Smooth muscle cell of the brain vasculature (primary cell): ENCODE data around the gene BCAP31.
"Not testable (repeated sequence)": the region's sequence is repeated elsewhere in the genome, so short reads cannot be mapped to it uniquely, and the experiment has no call there.

Experiments
- DNase-seq: peaks from one replicate; pipeline ENCODE4 v3.0.0-alpha.2; 2012; ENCODE audit warnings: low read depth, low spot score

BCAP31 gene

GRCh38 chrX:153709726-153710674, 14.2 kb downstream of the BCAP31 start:
- no peak for DNase-seq

- DNase-seq: peak; percentile 29
Observed at GRCh38 chrX:153708415-153708814, 15.8 kb downstream of the BCAP31 start.

- no peak for DNase-seq
Observed at GRCh38 chrX:153707406-153707805, 16.8 kb downstream of the BCAP31 start.

GRCh38 chrX:153706799-153707198, 17.4 kb downstream of the BCAP31 start:
- no peak for DNase-seq

- not testable (repeated sequence) for DNase-seq
Observed at GRCh38 chrX:153705403-153706060, 18.7 kb downstream of the BCAP31 start.

GRCh38 chrX:153704631-153705402, 19.4 kb downstream of the BCAP31 start:
- not testable (repeated sequence) for DNase-seq

- no peak for DNase-seq
Observed at GRCh38 chrX:153704021-153704526, 20.1 kb downstream of the BCAP31 start.

- DNase-seq: no peak
Observed at GRCh38 chrX:153703036-153703370, 21.2 kb downstream of the BCAP31 start.

GRCh38 chrX:153702336-153703035, 21.7 kb downstream of the BCAP31 start:
- no peak for DNase-seq

- DNase-seq: no peak
Observed at GRCh38 chrX:153701706-153702105, 22.5 kb downstream of the BCAP31 start.

GRCh38 chrX:153700967-153701366, 23.2 kb downstream of the BCAP31 start:
- no peak for DNase-seq

- no peak for DNase-seq
Observed at GRCh38 chrX:153700376-153700945, 23.7 kb downstream of the BCAP31 start.

- DNase-seq: not testable (repeated sequence)
Observed at GRCh38 chrX:153699784-153700371, 24.3 kb downstream of the BCAP31 start.

- DNase-seq: not testable (repeated sequence)
Observed at GRCh38 chrX:153699210-153699783, 24.9 kb downstream of the BCAP31 start.

- DNase-seq: no peak
Observed at GRCh38 chrX:153697924-153698865, 26.0 kb downstream of the BCAP31 start.

- DNase-seq: not testable (repeated sequence)
Observed at GRCh38 chrX:153696986-153697722, 27.0 kb downstream of the BCAP31 start.

- not testable (repeated sequence) for DNase-seq
Observed at GRCh38 chrX:153696538-153696937, 27.6 kb downstream of the BCAP31 start.

GRCh38 chrX:153696100-153696499, 28.1 kb downstream of the BCAP31 start:
- no peak for DNase-seq
